IPS-18c (cell line): ENCODE measurements around the gene OBSCN.

ENCODE experiments used
- H3K4me3 ChIP-seq: 2 replicates; pipeline ENCODE4 v1.7.0; 2013; ENCODE audit warnings: low read depth, mild to moderate bottlenecking, low read length, moderate library complexity; ENCODE audit not compliant: insufficient read depth
- H3K9me3 ChIP-seq: one replicate; pipeline ENCODE4 v1.6.1; 2013; ENCODE audit warnings: mild to moderate bottlenecking, low read length, moderate library complexity; ENCODE audit not compliant: control insufficient read depth, insufficient read depth

Gene OBSCN

DNA sequence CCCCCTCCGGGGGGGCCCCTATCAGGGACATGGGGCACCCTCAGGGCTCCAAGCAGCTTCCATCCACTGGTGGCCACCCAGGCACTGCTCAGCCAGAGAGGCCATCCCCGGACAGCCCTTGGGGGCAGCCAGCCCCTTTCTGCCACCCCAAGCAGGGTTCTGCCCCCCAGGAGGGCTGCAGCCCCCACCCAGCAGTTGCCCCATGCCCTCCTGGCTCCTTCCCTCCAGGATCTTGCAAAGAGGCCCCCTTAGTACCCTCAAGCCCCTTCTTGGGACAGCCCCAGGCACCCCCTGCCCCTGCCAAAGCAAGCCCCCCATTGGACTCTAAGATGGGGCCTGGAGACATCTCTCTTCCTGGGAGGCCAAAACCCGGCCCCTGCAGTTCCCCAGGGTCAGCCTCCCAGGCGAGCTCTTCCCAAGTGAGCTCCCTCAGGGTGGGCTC, 163.9 kb downstream of the OBSCN start:
- Histone ChIP-seq H3K4me3 (no peak overlapping the region), H3K9me3 (no peaks in the 10 kb centered on the region)

GRCh38 chr1:228372183-228373003, 164.5 kb downstream of the OBSCN start:
- no peak overlapping the region for H3K4me3 ChIP-seq
- H3K9me3 ChIP-seq: no peaks in the 10 kb centered on the region

GRCh38 chr1:228373004-228373680, 165.3 kb downstream of the OBSCN start:
- H3K9me3 ChIP-seq: no peaks in the 10 kb centered on the region
- no peak overlapping the region for H3K4me3 ChIP-seq

DNA sequence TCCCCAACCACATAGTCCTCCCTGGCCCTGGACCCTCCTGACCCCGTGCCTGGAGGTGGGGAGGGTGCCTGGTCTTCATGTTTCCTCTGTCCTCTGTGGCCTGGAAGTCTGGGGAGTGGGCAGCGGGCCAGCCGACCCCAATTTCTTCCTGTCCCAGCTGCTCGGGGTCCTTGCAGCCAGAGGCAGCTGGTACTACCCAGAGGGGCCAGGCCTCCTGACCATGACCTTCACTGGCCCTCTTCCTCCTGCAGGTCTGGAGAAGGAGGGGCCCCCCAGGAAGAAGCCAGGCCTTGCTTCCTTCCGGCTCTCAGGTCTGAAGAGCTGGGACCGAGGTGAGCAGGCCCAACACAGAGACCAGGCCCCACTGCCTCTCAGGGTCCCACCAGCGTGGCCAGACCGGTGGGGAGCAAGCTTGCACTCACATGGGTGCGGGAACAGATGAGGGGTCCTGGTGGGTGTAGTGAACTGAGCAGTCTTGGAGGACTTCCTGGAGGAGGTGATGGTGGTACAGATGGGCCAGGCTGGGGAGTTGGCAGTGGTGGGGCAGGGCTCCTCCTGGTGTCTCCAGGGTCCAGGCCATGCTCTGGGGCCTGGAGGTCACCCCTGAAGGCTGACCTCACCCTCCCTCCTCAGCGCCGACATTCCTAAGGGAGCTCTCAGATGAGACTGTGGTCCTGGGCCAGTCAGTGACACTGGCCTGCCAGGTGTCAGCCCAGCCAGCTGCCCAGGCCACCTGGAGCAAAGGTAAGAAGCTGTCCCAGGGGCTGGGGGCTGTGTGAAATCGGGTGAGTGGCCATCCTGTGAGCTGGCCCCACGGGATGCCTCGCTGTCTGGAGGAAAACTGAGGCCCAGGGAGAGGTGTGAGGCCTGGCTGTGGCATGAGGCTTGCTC, 166.1 kb downstream of the OBSCN start:
- H3K4me3 ChIP-seq: no peak overlapping the region
- peaks cover 2% of the 10 kb centered on the region for H3K9me3 ChIP-seq

- peaks cover 2% of the 10 kb centered on the region for H3K9me3 ChIP-seq
- H3K4me3 ChIP-seq: no peak overlapping the region
These were observed 167.1 kb downstream of the OBSCN start for GRCh38 chr1:228374711-228375577.

DNA sequence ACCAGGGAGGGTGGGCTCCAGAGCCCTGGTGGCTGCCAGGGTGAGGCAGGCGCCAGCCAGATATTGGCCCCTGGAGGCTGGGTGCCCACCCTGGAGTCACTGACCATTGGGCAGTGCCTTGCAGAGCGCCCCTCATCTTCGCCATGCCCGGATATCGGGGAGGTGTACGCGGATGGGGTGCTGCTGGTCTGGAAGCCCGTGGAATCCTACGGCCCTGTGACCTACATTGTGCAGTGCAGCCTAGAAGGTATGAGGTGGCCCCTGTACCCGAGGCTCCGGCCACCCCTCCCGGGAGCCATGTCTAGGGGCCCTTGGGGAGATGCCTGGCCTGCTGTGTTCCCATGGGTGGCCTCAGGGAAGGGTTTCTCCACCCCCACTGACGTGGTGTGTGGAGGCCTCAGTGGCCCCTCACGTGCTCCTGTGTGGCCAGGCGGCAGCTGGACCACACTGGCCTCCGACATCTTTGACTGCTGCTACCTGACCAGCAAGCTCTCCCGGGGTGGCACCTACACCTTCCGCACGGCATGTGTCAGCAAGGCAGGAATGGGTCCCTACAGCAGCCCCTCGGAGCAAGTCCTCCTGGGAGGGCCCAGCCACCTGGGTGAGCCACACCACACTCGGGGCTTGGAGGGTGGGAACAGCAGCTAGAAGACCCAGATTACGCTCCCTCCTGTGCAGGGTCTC, 167.9 kb downstream of the OBSCN start:
- H3K4me3 ChIP-seq: no peak overlapping the region

GRCh38 chr1:228376262-228376628, 168.4 kb downstream of the OBSCN start:
- Histone ChIP-seq H3K9me3 (peaks cover 2% of the 10 kb centered on the region), H3K4me3 (no peak overlapping the region; the same call in 1 of the 2 replicates)

More for the DNA sequence above, 167.9 kb downstream of the OBSCN start:
- peaks cover 2% of the 10 kb centered on the region for H3K9me3 ChIP-seq

DNA sequence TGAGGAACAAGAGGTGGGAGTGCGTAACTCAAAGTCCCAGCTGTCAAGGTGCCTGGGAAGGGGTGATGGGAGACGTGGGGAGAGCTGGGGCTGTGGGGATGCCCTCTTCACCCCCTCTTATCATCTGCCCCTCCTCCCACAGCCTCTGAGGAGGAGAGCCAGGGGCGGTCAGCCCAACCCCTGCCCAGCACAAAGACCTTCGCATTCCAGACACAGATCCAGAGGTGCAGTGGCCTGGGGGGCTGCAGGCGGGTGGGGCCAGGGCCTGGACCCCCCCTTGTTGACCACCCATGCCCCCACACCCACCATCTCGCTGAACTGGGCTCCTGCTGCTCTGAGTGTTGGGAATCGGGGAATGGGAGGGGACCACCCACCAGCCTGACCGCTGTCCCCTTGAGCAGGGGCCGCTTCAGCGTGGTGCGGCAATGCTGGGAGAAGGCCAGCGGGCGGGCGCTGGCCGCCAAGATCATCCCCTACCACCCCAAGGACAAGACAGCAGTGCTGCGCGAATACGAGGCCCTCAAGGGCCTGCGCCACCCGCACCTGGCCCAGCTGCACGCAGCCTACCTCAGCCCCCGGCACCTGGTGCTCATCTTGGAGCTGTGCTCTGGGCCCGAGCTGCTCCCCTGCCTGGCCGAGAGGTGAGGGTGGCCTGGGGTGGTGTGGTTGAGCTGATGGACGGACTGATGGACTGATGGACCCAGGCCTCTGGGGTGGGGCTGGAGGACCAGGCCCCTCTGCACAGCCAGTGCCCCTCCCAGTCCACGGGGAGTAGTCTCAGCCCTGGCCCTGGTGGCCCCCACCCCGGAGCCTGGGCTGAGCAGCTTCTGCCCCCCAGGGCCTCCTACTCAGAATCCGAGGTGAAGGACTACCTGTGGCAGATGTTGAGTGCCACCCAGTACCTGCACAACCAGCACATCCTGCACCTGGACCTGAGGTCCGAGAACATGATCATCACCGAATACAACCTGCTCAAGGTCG, 169.1 kb downstream of the OBSCN start:
- H3K4me3 ChIP-seq: no peak overlapping the region; the same call in 1 of the 2 replicates
- peaks cover 2% of the 10 kb centered on the region for H3K9me3 ChIP-seq

GRCh38 chr1:228377664-228378089, 169.8 kb downstream of the OBSCN start:
- Histone ChIP-seq H3K4me3 (peak overlapping the region; percentile 67), H3K9me3 (peaks cover 2% of the 10 kb centered on the region)

DNA sequence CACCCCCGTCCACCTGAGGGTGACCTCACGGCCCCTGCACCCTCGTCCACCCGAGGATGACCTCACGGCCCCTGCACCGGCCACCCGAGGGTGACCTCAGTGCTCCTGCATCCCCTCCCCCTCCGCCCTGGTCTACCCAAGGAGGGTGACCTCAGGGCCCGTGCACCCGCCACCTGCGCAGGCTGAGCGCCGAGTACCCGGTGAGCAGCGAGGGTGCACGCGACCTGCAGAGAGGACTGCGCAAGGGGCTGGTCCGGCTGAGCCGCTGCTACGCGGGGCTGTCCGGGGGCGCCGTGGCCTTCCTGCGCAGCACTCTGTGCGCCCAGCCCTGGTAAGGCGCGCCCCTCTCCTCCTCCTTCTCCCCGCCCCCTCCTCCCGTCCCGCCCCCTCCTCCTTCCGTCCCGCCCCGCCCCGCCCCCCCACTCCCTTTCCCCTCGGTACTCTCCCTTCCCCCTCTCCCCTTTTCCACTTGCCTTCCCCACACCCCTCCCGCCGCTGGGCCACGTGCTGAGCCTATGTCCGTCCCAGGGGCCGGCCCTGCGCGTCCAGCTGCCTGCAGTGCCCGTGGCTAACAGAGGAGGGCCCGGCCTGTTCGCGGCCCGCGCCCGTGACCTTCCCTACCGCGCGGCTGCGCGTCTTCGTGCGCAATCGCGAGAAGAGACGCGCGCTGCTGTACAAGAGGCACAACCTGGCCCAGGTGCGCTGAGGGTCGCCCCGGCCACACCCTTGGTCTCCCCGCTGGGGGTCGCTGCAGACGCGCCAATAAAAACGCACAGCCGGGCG, 170.4 kb downstream of the OBSCN start:
- Histone ChIP-seq H3K4me3 (peak overlapping the region; percentile 76), H3K9me3 (peaks cover 2% of the 10 kb centered on the region)

DNA sequence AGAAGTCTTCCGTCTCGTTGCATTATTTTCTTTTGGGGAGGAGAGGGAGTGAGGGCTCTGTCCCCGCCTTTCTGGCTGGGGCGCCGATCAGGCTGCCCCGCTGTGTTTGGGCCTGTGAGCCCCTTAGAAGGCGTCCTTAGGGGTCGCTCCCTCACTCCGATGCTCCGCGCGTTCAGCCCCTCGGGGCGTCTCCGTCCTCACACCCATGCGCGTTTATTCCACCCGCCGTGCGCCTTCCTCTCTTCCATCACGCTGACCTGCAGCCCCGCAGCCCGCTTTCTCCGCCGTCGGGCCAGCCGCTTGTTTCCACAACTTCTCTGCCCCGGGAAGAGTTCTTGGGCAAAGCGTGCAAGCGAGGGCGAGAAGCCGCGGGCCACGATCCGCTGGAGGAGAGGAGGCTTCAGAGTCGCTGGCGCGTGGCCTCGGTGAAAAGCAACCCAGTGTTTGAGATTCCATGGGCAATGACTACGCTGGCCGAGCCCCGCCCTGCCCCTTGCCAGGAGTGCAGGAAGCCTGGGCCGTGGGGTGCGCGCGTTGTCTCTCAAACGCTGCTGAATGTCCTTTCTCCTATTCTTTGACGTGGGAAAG, 171.1 kb downstream of the OBSCN start:
- Histone ChIP-seq H3K9me3 (peaks cover 2% of the 10 kb centered on the region), H3K4me3 (peak overlapping the region; percentile 76)

GRCh38 chr1:228379666-228380065, 171.8 kb downstream of the OBSCN start:
- no peak overlapping the region for H3K4me3 ChIP-seq
- peaks cover 2% of the 10 kb centered on the region for H3K9me3 ChIP-seq

DNA sequence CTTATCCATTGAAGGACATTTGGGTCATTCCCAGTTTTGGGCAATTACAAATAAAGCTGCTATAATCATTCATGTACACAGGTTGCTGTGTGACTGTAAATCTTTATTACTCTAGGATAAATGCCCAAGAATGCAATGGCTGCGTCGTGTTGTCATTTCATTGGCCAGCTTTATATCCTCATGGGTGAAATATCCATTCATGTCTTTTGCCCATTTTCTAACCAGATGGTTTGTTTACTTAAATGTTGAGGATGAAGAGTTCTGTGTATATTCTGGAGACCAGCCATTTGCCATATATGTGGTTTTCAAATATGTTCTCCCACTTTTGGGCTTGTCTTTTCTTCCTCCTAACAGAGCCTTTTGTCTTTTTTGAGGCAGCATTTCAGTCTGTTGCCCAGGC, 173.5 kb downstream of the OBSCN start:
- H3K4me3 ChIP-seq: no peak overlapping the region
- peaks cover 2% of the 10 kb centered on the region for H3K9me3 ChIP-seq

DNA sequence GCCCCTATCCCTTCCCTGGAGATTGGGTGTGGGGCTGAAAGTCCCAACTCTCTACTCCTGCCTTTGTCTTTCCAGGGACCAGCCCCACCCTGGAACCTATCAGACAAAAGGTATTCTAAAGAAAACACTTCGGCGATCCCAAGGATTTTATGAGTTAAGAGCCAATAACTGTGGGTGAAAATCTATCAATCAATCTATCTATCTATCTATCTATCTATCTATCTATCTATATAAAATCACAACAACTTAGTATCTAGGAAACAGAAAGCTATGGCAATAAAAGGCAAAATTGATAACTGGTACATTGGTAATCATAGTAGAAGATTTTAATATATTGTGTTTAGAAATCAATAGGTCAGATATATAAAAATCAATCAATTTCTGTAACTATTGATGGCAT, 175.9 kb downstream of the OBSCN start:
- H3K9me3 ChIP-seq: no peaks in the 10 kb centered on the region
- no peak overlapping the region for H3K4me3 ChIP-seq
